Keratinocyte (primary cell): Measurements from ENCODE around the gene SLC16A14.

Source experiments
- CTCF ChIP-seq, 3 experiments: IDR thresholded peaks in 1 of 3; conservative IDR thresholded peaks in 1 of 3; optimal IDR thresholded peaks in 1 of 3; 2 replicates in 2 of 3; 3 replicates in 1 of 3; pipeline versions ENCODE3 to v1.5.1; 2011; ENCODE audit warnings: low read length in 3 of 3, mild to moderate bottlenecking in 3 of 3, moderate library complexity in 2 of 3, control low read depth in 1 of 3, inconsistent platforms in 1 of 3; ENCODE audit not compliant: insufficient read depth in 2 of 3; ENCODE audit errors: extremely low read depth in 1 of 3
- EZH2 ChIP-seq: IDR thresholded peaks from one replicate; pipeline ENCODE4 v1.6.1; 2012; ENCODE audit warnings: inconsistent platforms, mild to moderate bottlenecking, low read length, moderate library complexity

DNA sequence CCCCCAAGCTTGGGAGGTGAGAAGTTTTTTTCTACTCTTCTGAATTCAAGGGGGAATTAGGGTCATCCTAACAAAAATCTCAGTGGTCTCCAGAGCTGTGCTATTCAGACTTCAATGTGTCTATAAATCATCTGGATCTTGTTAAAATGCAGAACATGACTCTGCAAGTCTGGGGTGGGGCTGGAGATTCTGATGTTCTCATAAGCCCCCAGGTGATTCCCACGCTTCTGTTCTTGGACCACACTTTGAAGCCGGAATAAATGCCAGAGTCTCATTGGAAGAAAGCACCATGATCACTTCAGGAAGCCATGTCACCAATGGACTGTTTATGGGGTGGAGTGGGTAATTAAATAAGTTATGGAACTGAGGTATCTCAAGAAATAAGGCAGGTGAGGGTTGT, 22.2 kb upstream of the SLC16A14 start:
- TF ChIP-seq CTCF (optimal IDR thresholded peaks at IDR 0.05 in 1 of 3, IDR thresholded peaks at IDR 0.05 in 1 of 3, conservative IDR thresholded peaks at IDR 0.05 in 1 of 3; ENCODE audit: extremely low read depth in 1 of 3, insufficient read depth in 2 of 3, low read length in 3 of 3) = no peak
- no peak for TF ChIP-seq EZH2
